Natural killer cell (primary cell): ENCODE measurements around the gene SGIP1. TPM values are rescaled to one million over a fixed set of nuclear protein-coding genes. Genes with fewer than 3 reads are reported as not detected.

ENCODE experiments used
- total RNA-seq, 4 donors: library from RNA; stranded (reverse); fragments of 120-200 nt in 1 of 4; gene quantifications; one replicate each; pipeline versions ENCODE4 v1.2.3 to v1.2.4, GENCODE V29; 2013 to 2022

Gene SGIP1
- total RNA-seq, 3 donors from 2014 or later (not counting 1 experiment from before 2014, with no cell fraction given) = 0.05 TPM; not detected in 2

Other genes with a start within 250 kb of the SGIP1 start
- gene DYNLT5, start 218.3 kb downstream of the SGIP1 start, total RNA-seq = under 1 TPM in 1 of 3 donors, not detected in 2; 0.35 TPM